HG02642 (cell line): Measurements from ENCODE around the gene FAM118A.
"Not testable (repeated sequence)": the region's sequence is repeated elsewhere in the genome, so short reads cannot be mapped to it uniquely, and the experiment has no call there.

Source experiments
- ATAC-seq: cut with Tn5 transposase; IDR thresholded peaks from one replicate; pipeline ENCODE4 v1.9.1; 2021; ENCODE audit warnings: mild to moderate bottlenecking; ENCODE audit not compliant: unreplicated experiment, poor library complexity

The FAM118A gene

DNA sequence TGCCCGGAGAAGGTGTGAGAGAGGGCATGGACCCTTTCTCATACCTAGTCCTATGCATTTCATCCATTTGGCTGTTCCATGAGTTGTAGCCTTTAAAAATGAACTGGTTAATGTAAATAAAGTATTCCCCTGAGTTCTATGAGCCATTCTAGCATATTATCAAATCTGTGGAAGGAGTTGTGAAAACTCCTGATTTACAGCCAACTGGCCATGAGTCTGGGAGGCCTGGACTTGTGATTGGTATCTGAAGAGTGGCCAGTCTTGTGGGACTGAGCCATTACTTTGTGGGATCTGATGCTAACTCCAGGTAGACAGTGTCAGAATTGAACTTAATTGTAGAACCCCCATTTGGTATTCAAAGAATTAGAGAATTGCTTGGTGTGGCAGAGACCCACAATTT lies 48.4 kb downstream of the FAM118A start:
- ATAC-seq: no peak

DNA sequence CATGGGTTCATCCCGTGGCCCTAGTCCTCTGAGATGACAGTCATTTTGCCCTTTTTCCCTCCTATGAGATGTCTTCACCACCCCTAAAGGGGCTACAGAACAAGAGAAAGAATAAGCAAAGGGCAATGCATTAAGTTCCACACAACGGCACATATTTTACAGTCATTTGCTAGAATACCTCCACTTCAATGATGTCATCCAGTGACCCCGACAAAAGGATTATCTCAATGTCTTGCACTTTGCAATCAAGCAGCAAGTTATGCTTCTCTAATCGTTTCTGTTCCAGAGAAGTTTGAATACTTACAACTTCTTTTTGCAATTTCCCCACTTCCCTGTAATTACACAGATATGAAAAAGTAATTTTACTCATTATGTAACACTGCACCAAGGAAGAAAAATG lies 49.9 kb downstream of the FAM118A start:
- no peak for ATAC-seq

DNA sequence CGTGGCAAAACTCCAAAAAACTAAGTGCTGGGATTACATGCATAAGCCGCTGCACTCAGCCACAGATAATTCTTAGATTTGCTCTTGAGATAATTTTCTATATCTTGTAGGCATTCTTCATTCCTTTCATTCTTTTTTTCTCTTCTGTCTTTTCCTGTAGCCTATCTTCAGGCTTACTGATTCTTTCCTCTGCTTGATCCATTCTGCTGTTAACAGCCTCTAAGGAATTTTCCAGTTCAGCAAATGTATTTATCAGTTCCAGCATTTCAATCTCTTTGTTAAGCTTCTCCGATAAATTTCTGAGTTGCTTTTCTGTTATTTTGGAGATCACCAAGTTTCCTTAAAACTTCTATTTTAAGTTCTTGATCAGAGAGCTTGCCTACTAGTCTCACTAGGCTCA lies 57.0 kb downstream of the FAM118A start:
- no peak for ATAC-seq

DNA sequence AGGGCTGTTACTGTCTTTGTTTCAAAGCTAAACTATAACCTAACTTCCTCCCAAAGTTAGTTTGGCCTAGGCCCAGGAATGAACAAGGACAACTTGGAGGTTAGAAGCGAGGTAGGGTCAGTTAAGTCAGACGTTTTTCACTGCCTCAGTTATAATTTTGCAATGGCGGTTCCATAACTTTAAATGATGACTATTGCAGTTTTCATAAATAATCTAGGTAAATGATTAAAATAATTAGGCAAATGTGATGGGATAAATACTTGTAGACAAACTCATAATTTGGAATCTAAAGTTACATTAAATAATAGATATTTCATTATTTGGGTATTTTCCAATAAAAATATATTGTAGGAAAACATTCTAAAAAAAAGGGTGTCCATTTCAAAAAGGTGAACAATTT lies 63.9 kb downstream of the FAM118A start:
- not testable (repeated sequence) for ATAC-seq

GRCh38 chr22:45376009-45376408 lies 66.3 kb downstream of the FAM118A start:
- no peak for ATAC-seq

DNA sequence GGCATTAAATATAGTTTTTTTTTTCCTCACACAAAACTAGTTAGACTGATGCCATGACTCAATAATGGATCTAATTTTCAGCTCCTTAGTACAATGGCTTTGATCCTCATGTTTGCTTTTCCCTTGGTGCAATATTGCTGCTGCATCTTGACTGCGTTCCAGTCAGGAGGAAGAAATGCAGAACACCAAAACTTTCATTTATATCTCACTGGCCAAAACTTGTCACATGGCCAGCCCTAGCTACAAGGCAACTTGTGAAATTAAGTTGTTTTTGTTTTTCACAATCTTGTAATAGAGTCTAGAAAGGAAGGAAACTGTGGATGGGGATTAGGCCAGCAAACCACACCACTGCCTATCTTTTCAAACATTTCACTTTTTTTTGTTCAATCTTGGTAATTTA lies 67.0 kb downstream of the FAM118A start:
- no peak for ATAC-seq

DNA sequence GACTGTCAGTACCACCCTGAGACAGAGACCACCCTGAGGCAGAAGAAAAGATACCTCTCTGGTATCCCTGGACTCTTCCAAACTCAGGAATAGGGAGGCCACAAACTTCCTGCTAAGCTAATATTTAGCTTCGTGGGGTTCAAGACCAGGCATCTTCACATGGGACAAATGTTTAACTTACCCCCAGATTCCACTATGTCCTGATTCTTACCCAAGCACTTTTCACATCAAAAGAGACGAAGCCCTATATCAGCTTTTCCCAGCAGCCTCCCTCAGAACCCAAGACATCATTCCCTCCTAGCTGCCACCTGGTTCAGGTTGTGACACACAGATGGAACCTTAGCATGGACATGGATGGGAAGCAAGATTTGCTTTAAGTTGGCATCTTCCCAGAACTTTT lies 71.6 kb downstream of the FAM118A start:
- ATAC-seq: no peak

GRCh38 chr22:45389546-45389945 lies 79.8 kb downstream of the FAM118A start:
- ATAC-seq: no peak
